G401 (cell line): ENCODE results near the gene ZNF609. TPM values are rescaled to one million over a fixed set of nuclear protein-coding genes. Genes with fewer than 3 reads are reported as not detected.

Experiments used
- DNase-seq: peaks from one replicate; pipeline ENCODE4 v3.0.0-alpha.2; 2015; ENCODE audit warnings: low spot score
- in situ Hi-C: cut with HindIII; loops from 2 replicates; pipeline ENCODE4 v1.10.0; 2016; ENCODE audit warnings: low sequenced_read_pairs, mixed read lengths
- total RNA-seq: library from RNA; depleted of rRNA; stranded (reverse); fragments of >200 nt; shearing (Covaris generic); gene quantifications from 2 replicates; pipeline ENCODE4 v1.2.3, GENCODE V29; 2014

Gene ZNF609
- total RNA-seq, 1 experiment from 2014 or later: 17.0 TPM

DNA sequence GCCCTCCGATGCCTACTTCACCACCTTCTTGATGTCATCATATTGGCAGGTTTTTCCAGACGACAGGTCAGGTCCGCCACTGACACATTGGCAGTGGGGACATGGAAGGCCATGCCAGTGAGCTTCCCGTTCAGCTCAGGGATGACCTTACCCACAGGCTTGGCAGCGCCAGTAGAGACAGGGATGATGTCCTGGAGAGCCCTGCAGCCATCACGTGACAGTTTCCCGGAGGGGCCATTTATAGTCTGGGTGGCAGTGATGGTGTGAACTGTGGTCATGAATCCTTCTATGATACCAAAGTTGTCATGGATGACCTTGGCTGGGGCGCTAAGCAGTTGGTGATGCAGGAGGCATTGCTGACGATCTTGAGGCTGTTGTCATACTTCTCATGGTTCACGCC, 68.5 kb downstream of the ZNF609 start:
- no peak for DNase-seq
- in situ Hi-C loops: no loop called here

DNA sequence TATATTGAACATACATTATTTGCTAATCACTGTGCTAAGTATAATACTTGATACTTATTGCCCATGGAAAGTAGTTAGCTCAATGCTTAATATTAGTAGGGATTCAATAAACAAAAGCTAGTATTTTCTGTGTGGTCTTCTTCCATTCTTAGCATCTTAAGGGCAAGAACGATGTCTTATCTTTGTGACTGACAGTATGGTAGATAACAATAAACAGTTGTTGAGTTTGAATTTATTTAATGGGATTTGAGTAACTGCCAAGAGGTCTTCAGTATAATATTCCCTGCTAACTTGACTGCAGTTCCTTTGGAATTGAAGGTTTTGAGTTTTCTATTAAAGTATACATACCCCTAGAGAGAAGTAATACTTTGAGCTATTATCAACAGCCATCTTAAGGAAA, 70.1 kb downstream of the ZNF609 start:
- in situ Hi-C loops: no loop called here

DNA sequence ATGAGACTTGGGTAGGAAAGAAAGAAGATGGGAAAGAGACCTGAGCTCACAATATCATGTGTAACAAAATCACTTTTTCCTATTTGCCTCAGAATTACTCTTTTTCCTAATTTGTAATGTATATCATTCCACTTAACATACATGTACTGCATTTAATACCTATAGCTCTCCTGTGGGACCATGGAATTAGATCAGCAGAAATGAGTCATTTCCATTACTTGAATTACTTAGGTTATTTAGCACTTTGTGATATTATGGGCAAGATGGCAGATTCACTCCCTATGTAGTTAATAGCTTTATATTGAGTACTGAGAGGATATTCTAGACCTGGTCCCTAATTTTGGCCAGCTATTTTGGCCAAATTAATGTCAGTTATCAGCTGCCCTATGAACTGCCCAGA, 70.5 kb downstream of the ZNF609 start:
- in situ Hi-C loops: no loop called here
- no peak for DNase-seq

More for the DNA sequence above, 70.1 kb downstream of the ZNF609 start:
- DNase-seq: no peak

DNA sequence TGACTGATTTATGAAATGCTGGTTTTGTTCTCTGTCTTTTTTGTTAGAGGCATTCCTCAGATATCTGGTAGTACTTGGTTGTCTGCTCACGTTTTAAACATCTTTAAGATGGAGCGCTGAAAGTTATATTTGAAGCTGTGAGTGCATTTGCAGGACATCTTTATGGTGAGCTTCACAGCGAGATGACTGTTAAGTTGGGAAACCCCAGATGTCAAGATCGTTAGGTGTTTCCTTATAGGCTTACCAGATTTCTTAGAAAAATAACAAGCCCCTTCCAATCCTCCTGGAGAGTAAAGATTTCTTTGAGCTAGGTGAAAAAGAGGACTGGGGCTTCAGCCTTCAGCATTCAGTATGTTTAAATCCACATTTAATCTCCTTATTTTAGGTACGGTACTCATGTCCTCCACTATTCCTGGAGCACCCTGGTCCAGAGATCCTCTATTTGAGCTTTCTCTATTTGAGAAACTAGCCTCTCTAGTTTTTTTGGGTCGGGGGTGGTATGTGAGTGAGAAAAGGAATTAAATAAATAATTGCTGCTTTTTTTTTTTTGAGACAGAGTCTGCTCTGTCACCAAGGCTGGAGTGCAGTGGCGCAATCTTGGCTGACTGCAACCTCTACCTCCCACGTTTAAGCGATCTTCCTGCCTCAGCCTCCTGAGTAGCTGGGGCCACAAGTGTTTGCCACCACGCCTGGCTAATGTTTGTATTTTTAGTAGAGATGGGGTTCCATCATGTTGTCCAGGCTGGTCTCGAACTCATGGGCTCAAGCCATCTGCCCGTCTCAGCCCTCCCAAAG, 72.3 kb downstream of the ZNF609 start:
- in situ Hi-C loops: no loop called here
- DNase-seq: no peak

DNA sequence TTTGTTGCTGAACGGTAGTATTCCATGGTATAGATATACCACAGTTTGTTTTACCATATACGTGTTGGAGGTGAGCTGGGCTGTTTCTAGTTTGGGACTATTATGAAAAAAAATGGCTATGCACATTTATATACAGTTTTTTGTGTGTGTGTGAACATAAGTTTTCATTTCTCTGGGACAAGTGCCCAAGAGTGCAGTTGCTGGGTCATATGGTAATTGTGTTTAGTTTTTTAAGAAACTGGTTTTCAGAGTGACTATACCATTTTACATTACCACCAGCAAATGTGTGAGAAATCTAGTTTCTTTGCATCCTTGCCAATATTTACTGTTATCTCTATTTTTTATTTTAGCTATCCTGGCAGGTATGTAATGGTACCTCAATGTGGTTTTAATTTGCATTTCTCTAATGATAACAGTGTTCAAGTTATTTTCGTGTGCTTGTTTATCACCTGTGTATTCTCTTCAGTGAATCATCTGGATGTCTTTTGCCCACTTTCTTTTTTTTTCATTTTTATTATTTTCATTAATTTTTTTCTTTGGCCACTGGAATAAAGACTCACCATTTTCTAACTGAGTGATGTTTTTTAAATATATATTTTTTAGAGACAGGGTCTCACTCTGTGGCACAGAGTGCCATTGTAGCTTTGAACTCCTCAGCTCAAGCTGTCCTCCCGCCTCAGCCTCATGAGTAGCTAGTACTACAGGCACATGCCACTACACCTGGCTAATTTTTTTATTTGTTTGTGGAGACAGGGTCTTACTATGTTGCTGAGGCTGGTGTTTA, 75.3 kb downstream of the ZNF609 start:
- DNase-seq: no peak
- in situ Hi-C loops: no loop called here

DNA sequence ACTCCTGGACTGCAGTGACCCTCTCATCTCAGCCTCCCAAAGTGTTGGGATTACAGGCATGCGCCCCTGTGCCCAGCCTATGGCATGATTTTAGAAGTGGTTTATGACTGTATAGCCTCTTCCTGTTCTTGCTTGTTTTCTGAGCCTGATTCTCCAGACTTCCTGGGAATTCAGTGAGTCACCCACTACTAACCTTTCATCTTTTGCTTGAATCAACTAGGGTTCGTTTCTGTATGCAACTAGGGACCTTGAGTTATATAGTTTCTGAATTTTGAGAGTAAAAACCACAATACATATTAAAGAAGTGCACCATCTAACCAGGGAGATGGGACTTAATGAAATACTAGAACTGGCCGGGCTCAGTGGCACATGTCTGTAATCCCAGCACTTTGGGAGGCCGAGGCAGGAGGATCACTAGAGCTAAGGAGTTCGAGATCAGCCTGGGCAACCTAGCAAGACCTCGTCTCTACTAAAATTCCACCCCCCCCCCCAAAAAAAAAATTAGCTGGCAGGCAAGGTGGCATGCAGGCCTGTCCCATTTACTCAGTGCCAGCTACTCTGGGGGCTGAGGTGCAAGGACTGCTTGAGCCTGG, 76.0 kb downstream of the ZNF609 start:
- in situ Hi-C loops: no loop called here
- DNase-seq: no peak

DNA sequence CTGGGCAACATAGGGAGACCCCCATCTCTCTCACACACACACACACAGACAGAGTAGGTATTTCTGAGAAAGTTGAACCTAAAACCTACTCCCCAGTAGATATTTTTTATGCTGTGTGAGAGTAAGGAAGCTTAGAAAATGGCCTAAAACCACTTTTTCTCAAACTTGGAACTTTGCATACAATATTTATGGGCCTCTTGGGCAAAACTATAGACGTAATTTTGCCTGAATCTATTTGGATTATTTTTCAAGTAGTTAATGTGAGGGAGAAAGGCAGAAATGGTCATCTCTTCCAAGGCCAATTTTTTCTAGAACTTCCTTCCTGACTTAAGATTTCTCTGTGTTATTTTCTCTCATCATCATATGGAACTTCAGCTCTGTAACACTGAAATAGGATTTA, 81.7 kb downstream of the ZNF609 start:
- DNase-seq: no peak
- in situ Hi-C loops: no loop called here

DNA sequence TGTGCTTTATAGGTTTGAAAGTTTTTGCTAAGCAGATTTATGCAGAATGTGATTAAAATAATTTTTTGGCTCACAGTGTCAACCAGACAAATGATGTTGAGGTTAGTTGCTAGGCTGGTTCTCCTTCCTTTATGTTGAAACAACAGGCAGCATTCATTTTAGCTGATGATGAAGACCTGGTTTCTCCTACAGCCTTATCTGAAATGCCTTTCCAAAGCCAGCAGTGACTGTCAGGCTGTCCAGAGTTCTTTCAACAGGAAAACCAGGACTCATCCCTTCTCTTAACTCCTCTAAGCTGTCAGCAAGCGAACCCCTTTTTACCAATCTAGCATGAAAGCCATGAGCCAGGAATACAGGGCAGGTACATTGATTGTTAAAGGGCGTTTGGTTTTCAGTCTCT, 84.1 kb downstream of the ZNF609 start:
- DNase-seq: no peak
- in situ Hi-C loops: no loop called here

DNA sequence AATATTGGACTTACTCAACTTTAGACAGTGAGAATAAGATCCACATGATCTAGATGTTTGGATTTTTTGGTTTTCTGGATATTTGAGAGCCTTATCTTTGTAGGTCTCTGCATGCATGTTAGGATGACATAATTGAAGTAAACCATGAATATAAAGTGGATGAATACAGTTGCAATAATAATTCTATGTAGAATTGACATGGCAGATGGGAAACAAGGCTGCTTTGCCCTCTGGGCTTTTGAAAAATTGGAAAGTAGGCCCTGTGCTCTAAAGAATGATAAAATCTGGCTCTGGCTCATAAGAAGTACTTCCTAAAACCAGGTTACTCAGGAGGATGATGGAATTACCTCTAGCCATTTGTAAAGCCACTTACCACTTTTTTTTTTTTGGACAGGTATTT, 86.9 kb downstream of the ZNF609 start:
- no peak for DNase-seq
- in situ Hi-C loops: no loop called here

DNA sequence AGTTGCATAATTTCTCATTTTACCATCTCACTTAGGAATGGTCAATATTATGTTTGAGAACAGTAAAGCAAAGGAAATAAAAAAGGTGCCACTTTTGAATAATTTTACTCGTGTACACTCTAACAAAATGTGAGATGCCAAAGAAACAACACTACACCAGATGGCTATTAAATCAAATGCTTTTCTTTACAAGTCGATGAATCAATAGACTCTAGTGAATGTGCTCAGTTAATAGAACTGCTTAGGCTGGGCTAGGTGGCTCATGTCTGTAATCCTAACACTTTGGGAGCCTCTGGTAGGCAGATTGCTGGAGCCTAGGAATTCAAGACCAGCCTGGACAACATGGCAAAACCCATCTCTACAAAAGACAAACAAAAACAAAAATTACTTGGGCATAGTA, 87.9 kb downstream of the ZNF609 start:
- no peak for DNase-seq
- in situ Hi-C loops: no loop called here

DNA sequence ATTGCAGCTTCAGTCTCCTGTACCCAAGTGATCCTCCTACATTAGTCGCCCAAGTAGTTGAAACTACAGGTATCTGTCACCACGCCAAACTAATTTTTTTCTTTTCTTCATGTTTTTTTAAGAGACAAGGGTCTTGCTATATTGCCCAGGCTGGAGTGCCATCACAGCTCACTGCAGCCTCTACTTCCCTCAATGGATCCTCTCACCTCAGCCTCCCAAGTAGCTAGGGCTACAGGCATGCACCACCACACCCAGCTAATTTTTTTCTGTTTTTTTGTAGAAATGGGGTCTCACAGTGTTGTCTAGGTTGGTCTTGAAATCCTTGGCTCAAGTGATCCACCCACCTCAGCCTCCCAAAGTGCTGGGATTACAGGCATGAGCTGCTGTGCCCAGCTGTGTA, 89.5 kb downstream of the ZNF609 start:
- in situ Hi-C loops: no loop called here
- DNase-seq: no peak

DNA sequence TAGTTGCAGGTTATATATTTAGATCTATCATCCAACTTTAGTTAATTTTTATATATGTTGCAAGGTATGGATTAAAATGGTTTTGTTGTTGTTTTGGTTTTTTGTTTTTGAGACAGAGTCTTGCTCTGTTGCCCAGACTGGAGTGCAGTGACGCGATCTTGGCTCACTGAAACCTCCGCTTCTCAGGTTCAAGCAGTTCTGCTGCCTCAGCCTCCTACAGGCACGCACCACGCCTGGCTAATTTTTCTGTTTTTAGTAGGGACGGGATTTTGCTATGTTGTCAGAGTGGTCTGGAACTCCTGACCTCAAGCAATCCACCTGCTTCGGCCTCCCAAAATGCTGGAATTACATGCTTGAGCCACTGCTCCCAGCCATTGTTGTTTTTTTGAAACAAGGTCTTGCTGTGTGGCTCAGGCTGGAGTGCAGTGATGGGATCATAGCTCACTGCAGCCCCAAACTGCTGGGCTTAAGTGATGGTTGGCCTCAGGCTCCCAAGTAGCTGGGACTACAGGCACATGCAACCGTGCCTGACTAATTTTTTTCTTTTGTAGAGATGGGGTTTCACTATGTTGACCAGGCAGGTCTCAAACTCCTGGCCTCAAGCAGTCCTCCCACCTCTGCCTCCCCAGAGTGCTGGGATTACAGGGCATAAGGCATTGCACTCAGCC, 92.0 kb downstream of the ZNF609 start:
- in situ Hi-C loops: no loop called here

DNA sequence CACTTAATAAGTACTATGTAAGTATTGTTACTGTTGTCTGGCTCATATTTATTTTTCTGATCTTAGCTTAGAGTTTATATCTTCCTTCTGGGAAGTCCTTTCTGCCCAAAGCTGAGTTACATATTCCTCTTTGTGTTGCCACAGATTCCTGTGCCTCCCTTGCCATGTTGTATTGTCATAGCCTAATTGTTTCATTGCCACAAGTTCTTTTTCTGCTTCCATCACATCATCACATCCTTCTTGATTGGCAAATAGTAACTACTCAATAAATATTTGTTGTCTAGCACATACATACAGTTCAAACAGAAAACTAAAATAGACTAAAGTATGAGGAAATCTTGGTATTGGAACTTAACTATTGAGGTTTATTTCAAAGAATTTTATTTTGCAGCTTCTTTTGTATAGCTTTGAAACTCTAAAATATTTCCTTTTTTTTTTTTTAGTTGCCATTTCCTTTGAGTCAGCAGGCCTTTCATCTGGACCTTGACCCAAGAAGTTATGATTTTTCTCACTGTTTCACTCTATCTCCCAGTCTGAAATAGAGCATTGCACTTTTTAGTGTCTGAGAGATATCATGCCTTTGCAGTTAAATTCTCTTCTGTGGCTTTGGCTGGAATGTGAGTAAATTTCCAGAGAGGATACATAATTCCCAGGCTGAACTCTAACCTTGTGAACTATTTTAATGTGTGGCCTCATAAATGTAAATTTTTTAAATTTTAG, 98.2 kb downstream of the ZNF609 start:
- in situ Hi-C loops: no loop called here
- DNase-seq: no peak

More for the DNA sequence above, 92.0 kb downstream of the ZNF609 start:
- DNase-seq: no peak

DNA sequence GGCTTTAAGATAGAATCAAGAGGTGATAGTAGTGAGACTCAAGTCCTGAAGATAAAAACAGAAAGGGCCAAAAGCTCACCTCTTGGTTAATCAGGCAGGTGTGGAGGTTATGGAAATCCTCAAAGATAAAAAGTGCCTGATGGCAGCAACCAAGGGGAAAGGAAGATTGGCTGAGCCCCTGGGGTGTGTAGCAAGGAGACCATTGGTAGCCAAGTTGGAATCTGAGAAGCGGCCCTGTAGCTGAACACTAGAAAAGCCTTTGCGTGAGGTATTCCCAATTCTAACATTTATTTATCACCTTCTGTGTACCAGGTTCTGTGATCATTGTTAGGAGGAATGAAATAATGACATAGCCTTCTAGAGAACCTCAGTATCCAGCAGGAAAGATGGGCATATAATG, 98.9 kb downstream of the ZNF609 start:
- in situ Hi-C loops: no loop called here

DNA sequence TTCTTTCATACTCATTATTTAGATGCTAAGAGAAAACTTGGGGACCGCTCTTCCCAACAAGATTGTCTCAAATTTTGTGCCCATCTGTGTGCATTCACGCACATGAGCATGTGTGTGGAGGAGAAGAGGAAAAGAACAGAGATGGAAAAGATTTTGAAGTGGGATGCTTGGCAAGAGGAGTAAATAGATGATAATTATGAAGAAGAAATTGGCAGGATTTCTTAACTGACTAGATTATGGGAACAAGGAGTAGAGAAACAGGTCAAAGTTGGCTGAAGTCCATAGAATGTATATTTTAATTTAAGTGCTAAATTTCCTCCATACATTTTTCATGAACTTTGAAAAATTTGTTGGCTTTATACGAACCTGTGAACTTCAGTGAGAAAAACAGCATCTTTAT, 100.1 kb downstream of the ZNF609 start:
- in situ Hi-C loops: no loop called here

More for the DNA sequence above, 98.9 kb downstream of the ZNF609 start:
- DNase-seq: no peak

DNA sequence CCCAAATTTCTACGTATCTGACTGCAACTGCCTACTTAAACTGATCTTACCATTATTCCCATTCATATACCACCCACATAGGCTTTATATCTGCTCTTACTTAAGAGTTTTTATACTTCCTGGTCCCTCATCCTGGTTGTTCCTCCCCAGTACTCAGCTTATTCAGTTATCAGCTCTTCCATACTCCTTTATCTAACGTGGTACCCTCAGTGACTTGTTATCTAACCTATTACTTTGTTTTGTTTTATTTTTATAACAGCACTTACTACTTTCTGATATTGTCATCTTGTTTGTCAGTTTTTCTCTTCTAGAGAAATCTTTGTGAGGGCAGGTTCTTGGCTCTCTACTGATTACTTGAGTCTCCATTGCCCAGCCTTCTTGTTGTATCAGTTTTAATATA, 100.6 kb downstream of the ZNF609 start:
- in situ Hi-C loops: no loop called here
- DNase-seq: no peak

More for the DNA sequence above, 100.1 kb downstream of the ZNF609 start:
- no peak for DNase-seq

DNA sequence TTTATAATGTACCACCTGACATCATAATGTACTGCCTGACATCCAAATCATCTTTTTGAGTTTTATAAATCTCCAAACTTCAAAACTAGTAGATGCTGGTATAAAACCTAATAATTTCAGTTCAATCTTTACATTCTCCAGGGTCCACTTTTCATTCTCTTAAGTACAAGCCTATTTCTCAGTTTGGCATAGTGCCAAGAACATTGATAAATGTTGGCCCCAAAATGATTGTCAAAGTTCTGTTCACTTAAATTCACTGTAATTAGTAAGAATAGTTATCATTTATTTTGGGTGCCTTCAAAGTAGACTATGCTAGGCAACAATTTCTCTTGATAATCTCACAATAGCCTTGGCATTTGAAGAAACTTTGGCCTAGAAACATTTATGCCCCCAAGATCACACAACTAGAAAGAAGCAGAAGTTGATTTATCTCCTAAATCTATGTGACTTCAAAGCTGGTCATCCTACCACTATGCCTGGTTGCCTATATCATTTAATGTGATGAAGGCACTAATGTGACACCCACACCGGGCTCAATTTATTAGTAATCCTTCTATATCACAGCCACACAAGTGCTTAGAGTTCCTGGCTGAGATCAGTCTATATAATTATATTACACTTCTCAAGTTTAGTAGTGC, 101.7 kb downstream of the ZNF609 start:
- DNase-seq: no peak
- in situ Hi-C loops: no loop called here

DNA sequence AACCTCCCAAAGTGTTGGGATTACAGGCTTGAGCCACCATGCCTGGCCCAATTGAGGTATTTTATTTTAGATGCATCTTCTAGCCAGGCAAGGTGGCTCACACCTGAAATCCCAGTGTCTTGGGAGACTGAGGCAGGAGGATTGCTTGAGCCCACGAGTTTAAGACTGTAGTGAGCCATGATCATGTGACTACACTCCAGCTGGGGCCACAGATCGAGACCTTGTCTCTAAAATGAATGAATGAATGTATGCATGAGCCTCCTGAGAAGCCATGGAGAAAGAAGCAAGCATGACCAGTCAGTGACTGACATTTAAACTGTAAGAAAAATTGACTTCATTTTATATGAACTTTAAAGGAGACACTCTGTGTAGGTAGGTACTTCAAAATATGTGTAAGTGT, 105.7 kb downstream of the ZNF609 start:
- in situ Hi-C loops: no loop called here
- DNase-seq: no peak
